ENCODE measurements around the gene ZNF592.

Gene ZNF592

GRCh38 chr15:84816694-84817465, 68.5 kb downstream of the ZNF592 start, which contains the start of gene ALPK3:
Gene ALPK3, plus strand, starts transcription at chr15:84817356. Its CDS starts 97 bp downstream, at chr15:84817453.
- no peak within 1 kb of the TSS for H3K4me2 ChIP-seq (ENCODE audit: low read length)
- no peaks in the 10 kb centered on the region for H3K79me2 ChIP-seq (ENCODE audit: insufficient read depth, low read length)
- no peak within 1 kb of the TSS for H3K9ac ChIP-seq (ENCODE audit: low read length)
- H2AFZ ChIP-seq (ENCODE audit: low read length): no peak within 1 kb of the TSS
- H3K36me3 ChIP-seq (ENCODE audit: insufficient read depth, low read length): no peaks in the 10 kb centered on the region
- no peak within 1 kb of the TSS for H3K4me3 ChIP-seq (ENCODE audit: low read depth, low read length, poor library complexity, severe bottlenecking)
- H4K20me1 ChIP-seq (ENCODE audit: insufficient read depth, low read length): no peaks in the 10 kb centered on the region
- no peaks in the 10 kb centered on the region for H3F3A ChIP-seq (ENCODE audit: insufficient read depth, low read length)
- no peaks in the 10 kb centered on the region for H3K9me2 ChIP-seq (ENCODE audit: low read depth, low read length)
- TF ChIP-seq EZH2 (IDR thresholded peaks at IDR 0.05; ENCODE audit: borderline replicate concordance, low read length) (no peak), CTCF (IDR thresholded peaks at IDR 0.05; ENCODE audit: low read length) (no peak)
- no peaks in the 10 kb centered on the region for H3K9me3 ChIP-seq (ENCODE audit: low read length)
- H3K27me3 ChIP-seq (ENCODE audit: insufficient read depth, low read length): no peaks in the 10 kb centered on the region
- no peaks in the 10 kb centered on the region for H3K4me1 ChIP-seq (ENCODE audit: insufficient read depth, low read length, severe bottlenecking)
- no peak within 1 kb of the TSS for H3K27ac ChIP-seq (ENCODE audit: low read depth, low read length, poor library complexity, severe bottlenecking)

- no peaks in the 10 kb centered on the region for H4K20me1 ChIP-seq (ENCODE audit: insufficient read depth, low read length)
- no peak overlapping the region for H3K27ac ChIP-seq (ENCODE audit: low read depth, low read length, poor library complexity, severe bottlenecking)
- H3K4me2 ChIP-seq (ENCODE audit: low read length): no peak overlapping the region
- H3K79me2 ChIP-seq (ENCODE audit: insufficient read depth, low read length): no peaks in the 10 kb centered on the region
- H2AFZ ChIP-seq (ENCODE audit: low read length): no peak overlapping the region
- H3K27me3 ChIP-seq (ENCODE audit: insufficient read depth, low read length): no peaks in the 10 kb centered on the region
- no peak overlapping the region for H3K4me3 ChIP-seq (ENCODE audit: low read depth, low read length, poor library complexity, severe bottlenecking)
- H3K9me2 ChIP-seq (ENCODE audit: low read depth, low read length): no peaks in the 10 kb centered on the region
- no peaks in the 10 kb centered on the region for H3F3A ChIP-seq (ENCODE audit: insufficient read depth, low read length)
- no peaks in the 10 kb centered on the region for H3K9me3 ChIP-seq (ENCODE audit: low read length)
- no peaks in the 10 kb centered on the region for H3K36me3 ChIP-seq (ENCODE audit: insufficient read depth, low read length)
- no peak overlapping the region for H3K9ac ChIP-seq (ENCODE audit: low read length)
- TF ChIP-seq CTCF (IDR thresholded peaks at IDR 0.05; ENCODE audit: low read length) (no peak), EZH2 (IDR thresholded peaks at IDR 0.05; ENCODE audit: borderline replicate concordance, low read length) (no peak)
- H3K4me1 ChIP-seq (ENCODE audit: insufficient read depth, low read length, severe bottlenecking): no peaks in the 10 kb centered on the region
Observed at GRCh38 chr15:84817466-84818081, 69.2 kb downstream of the ZNF592 start.

DNA sequence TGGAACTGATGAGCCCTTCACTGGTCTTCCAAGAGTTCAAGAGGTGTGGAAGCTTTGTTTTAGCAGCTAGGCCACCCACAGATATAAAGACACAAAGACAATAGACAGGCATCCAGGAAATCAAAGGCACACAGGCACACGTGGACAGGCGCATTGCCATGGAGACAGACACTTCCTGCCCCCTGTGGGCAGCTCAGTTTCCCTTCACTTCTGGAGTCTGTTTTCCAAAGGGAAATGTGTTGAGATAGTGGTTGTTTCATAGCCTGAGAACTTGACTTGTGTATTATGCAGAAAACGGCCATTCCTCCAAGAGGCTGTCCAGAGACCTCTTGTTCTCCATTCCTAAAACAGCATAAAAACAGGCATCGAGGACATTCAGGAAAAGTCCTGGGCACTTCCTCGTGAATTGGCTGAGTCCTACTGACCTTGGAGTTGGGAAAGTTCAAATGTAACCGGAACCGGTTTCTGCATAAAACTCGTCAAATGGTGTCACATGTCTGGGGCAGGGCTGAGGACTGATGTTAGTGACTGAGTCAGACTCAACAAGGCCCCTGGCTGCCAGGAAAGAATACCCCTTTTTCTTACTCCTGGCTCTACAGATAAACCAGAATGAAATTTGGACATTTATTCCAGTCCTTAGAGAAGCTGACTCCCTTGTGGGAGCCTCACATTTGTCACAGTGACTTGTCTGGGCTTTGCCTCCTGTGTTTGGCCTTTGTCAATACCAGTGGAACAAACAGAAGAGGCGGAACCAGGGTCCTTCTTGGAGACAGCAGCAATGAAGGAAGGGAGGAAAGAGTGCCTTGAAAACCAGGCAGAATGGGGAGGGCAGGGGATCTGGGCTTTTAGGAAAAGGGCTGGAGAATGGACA, 70.1 kb downstream of the ZNF592 start:
- Histone ChIP-seq H3K4me3 (ENCODE audit: low read depth, low read length, poor library complexity, severe bottlenecking) (no peak overlapping the region), H3F3A (ENCODE audit: insufficient read depth, low read length) (no peaks in the 10 kb centered on the region), H3K36me3 (ENCODE audit: insufficient read depth, low read length) (no peaks in the 10 kb centered on the region), H4K20me1 (ENCODE audit: insufficient read depth, low read length) (no peaks in the 10 kb centered on the region), H3K9ac (ENCODE audit: low read length) (no peak overlapping the region), H3K4me2 (ENCODE audit: low read length) (no peak overlapping the region), H3K9me2 (ENCODE audit: low read depth, low read length) (no peaks in the 10 kb centered on the region), H3K79me2 (ENCODE audit: insufficient read depth, low read length) (no peaks in the 10 kb centered on the region), H3K27me3 (ENCODE audit: insufficient read depth, low read length) (no peaks in the 10 kb centered on the region), H3K27ac (ENCODE audit: low read depth, low read length, poor library complexity, severe bottlenecking) (no peak overlapping the region), H3K4me1 (ENCODE audit: insufficient read depth, low read length, severe bottlenecking) (no peaks in the 10 kb centered on the region), H2AFZ (ENCODE audit: low read length) (no peak overlapping the region), H3K9me3 (ENCODE audit: low read length) (no peaks in the 10 kb centered on the region)
- no peak for TF ChIP-seq EZH2 (IDR thresholded peaks at IDR 0.05; ENCODE audit: borderline replicate concordance, low read length)
- TF ChIP-seq CTCF (IDR thresholded peaks at IDR 0.05; ENCODE audit: low read length): no peak

Measured in OCI-LY1 (cell line).